Chondrocyte (in vitro differentiated cells): ENCODE measurements around the gene SCAPER. TPM values are rescaled to one million over a fixed set of nuclear protein-coding genes. Genes with fewer than 3 reads are reported as not detected.
A peak's percentile ranks its signal among the peaks of the same experiment; 100 is the strongest.
"Not testable (repeated sequence)": the region's sequence is repeated elsewhere in the genome, so short reads cannot be mapped to it uniquely, and the experiment has no call there.

Experiments used
- DNase-seq: peaks from one replicate; pipeline ENCODE4 v3.0.0; 2021; ENCODE audit warnings: mixed read lengths, low spot score
- H3K27ac Mint-ChIP-seq: one replicate; pipeline ENCODE4 v1.8.0; 2021; ENCODE audit warnings: mild to moderate bottlenecking, moderate library complexity, mixed read lengths; ENCODE audit not compliant: unreplicated experiment
- H3K27me3 Mint-ChIP-seq: 2 replicates; pipeline ENCODE4 v1.8.0; 2021; ENCODE audit warnings: low read depth, mixed read lengths
- H3K36me3 Mint-ChIP-seq: 2 replicates; pipeline ENCODE4 v1.8.0; 2021; ENCODE audit warnings: low read depth, mixed read lengths
- H3K4me1 Mint-ChIP-seq: 2 replicates; pipeline ENCODE4 v1.8.0; 2021; ENCODE audit warnings: low read depth, mild to moderate bottlenecking, mixed read lengths
- H3K4me3 Mint-ChIP-seq: one replicate; pipeline ENCODE4 v1.8.0; 2021; ENCODE audit warnings: mild to moderate bottlenecking, moderate library complexity, mixed read lengths; ENCODE audit not compliant: unreplicated experiment
- H3K9me3 Mint-ChIP-seq: 2 replicates; pipeline ENCODE4 v1.8.0; 2021; ENCODE audit warnings: low read depth, mixed read lengths
- CTCF ChIP-seq: fragments of 200-600 bp; sonication (generic); IDR thresholded peaks from 2 replicates; pipeline ENCODE4 v1.5.0; 2021; ENCODE audit warnings: antibody characterized with exemption, mild to moderate bottlenecking, moderate library complexity
- total RNA-seq: library from RNA; stranded (reverse); gene quantifications from 3 replicates; pipeline ENCODE4 v1.2.1, GENCODE V29; 2021

The SCAPER gene
- total RNA-seq, 1 donor from 2014 or later = 17.3 TPM

GRCh38 chr15:76321171-76321570, 584.0 kb downstream of the SCAPER start:
- Mint-ChIP-seq H3K9me3 (no peaks in the 10 kb centered on the region), H3K27me3 (peaks cover 29% of the 10 kb centered on the region), H3K4me3 (no peak overlapping the region), H3K27ac (no peak overlapping the region), H3K4me1 (no peaks in the 10 kb centered on the region), H3K36me3 (no peaks in the 10 kb centered on the region)
- no peak for DNase-seq
- no peak for TF ChIP-seq CTCF

- no peak overlapping the region for H3K4me3 Mint-ChIP-seq
Measured at GRCh38 chr15:76320012-76320411, 585.1 kb downstream of the SCAPER start.

GRCh38 chr15:76313731-76314130, 591.4 kb downstream of the SCAPER start:
- TF ChIP-seq CTCF = no peak
- no peak for DNase-seq
- Mint-ChIP-seq H3K4me3 (no peak overlapping the region), H3K4me1 (peaks cover 27% of the 10 kb centered on the region), H3K27me3 (no peaks in the 10 kb centered on the region), H3K9me3 (no peaks in the 10 kb centered on the region), H3K36me3 (peaks cover 2% of the 10 kb centered on the region), H3K27ac (no peak overlapping the region)

More at GRCh38 chr15:76320012-76320411, 585.1 kb downstream of the SCAPER start:
- peaks cover 22% of the 10 kb centered on the region for H3K27me3 Mint-ChIP-seq
- no peaks in the 10 kb centered on the region for H3K9me3 Mint-ChIP-seq
- DNase-seq = no peak
- H3K4me1 Mint-ChIP-seq = no peaks in the 10 kb centered on the region
- no peaks in the 10 kb centered on the region for H3K36me3 Mint-ChIP-seq
- H3K27ac Mint-ChIP-seq = no peak overlapping the region
- no peak for TF ChIP-seq CTCF

- H3K4me3 Mint-ChIP-seq, H3K27ac Mint-ChIP-seq, H3K36me3 Mint-ChIP-seq, DNase-seq, H3K27me3 Mint-ChIP-seq, H3K9me3 Mint-ChIP-seq: not testable (repeated sequence)
- peaks cover 33% of the 10 kb centered on the region for H3K4me1 Mint-ChIP-seq
Measured at GRCh38 chr15:76313175-76313567, 592.0 kb downstream of the SCAPER start.

- Mint-ChIP-seq H3K27me3 (no peaks in the 10 kb centered on the region), H3K4me3 (peak overlapping the region; percentile 8)
- no peak for TF ChIP-seq CTCF
Measured at GRCh38 chr15:76312540-76313174, 592.5 kb downstream of the SCAPER start.

More at GRCh38 chr15:76312540-76313174, 592.5 kb downstream of the SCAPER start:
- H3K36me3 Mint-ChIP-seq = peaks cover 2% of the 10 kb centered on the region
- H3K9me3 Mint-ChIP-seq = no peaks in the 10 kb centered on the region
- no peak for DNase-seq
- H3K4me1 Mint-ChIP-seq = peaks cover 35% of the 10 kb centered on the region
- peak overlapping the region; percentile 10 for H3K27ac Mint-ChIP-seq
